NCI-H82 treated with DMSO at 0.1 percent for 48 hours (cell line): Measurements from ENCODE around the gene SERPINI1.

Source experiments
- DNase-seq: peaks from one replicate; lab custom pipeline; 2025; ENCODE audit not compliant: unreplicated experiment; lab: John Stamatoyannopoulos, UW

Gene SERPINI1

GRCh38 chr3:167733961-167734497 is 1.5 kb upstream of the SERPINI1 start:
- DNase-seq, result no peak

GRCh38 chr3:167734498-167735232 is 856 bp upstream of the SERPINI1 start, which contains the start of gene PDCD10:
Gene PDCD10, minus strand, starts transcription at chr3:167734892. Its CDS starts 14,735 bp downstream, at chr3:167720157.
- peak; percentile 99 for DNase-seq

DNA sequence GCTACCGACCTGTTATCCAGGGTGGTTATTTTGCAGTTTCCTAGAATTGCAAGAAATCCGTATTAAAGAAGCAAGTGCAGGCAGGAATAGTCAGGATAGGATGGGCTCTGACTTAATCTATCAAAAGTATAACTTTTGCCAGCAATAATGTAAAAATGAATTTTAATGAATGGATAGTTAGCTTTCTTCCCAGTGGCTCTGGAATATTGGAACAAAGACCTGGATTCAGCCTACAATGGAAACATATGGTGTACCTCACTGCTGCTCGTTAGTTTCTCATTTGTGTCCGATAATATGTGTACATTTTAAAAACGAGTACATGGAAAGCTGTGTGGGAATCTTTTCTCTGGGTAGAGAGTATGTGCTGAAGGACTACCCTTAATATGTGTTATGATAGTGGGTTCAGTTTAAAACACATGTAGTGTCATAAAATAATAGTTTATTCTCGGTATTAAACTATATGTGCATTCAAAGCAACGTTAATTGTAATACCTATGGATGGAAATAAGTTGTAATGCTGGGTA is 805 bp downstream of the SERPINI1 start:
- no peak for DNase-seq

DNA sequence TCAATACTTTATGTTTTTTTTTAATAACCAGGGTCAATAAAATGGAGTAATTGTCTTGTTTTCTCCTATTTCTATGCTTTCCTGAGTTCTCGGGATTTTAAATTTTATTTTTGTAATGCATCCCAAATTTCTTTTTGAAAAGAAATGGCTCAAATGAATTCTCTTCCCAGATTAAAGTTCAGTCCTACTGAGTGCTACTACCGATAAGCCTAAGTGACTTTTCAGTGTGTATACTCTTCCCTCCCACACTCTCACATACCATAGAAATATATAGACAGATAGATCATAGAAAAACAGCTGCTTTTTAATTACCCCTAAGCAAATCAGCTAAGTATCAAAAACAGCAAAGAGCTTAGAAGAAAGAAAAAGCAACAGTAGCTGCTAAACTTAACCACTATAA is 1.5 kb downstream of the SERPINI1 start:
- no peak for DNase-seq

DNA sequence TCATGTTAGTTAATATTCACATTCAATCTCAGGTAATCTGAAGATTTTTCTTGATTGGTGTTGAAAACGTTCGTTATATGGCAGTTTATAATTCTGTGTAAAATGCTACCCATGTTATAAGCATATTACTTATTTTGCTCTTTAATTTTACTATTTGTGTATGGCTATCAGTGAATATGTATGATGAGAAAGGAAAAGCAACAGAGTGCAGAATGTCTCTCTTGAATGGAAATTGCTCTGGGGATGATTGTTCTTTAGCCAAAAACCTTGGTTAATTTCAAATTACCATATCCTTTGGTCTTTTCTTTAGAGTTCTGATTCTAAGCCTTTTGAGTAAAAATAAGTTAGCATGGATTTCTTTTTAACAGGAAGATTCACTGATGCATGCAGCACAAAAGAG is 2.5 kb downstream of the SERPINI1 start:
- DNase-seq, result no peak

- no peak for DNase-seq
These were observed 3.8 kb downstream of the SERPINI1 start for GRCh38 chr3:167739190-167739810.

DNA sequence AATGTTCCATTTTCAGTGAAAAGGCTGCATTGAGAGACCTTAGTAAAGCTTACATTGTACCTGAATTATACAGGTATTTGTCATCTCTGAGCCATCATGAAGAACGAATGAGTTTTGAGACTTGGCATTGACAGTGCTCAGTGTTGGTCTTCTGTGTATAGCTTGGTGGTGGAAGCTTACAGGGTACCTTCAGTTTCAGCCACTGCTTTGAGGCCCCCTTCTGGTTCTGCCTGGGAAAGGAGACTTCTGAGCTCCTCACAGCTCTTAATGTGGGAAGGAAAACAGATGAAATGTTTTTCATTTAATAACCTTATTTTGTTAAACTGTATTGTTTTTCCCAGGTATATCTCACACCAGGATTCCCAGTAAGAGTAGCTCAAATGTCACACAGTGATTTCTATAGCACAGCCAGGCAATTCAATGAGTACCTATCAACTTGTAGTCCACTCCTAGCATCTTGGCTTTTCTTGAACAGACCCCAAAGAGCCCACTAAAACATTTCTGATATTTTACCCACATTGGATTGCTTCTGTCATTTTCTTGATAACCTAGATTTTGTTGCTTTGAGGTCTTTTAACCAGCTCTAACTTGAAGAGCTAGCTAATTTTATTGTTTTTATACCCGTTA is 5.6 kb downstream of the SERPINI1 start:
- peak; percentile 26 for DNase-seq

DNA sequence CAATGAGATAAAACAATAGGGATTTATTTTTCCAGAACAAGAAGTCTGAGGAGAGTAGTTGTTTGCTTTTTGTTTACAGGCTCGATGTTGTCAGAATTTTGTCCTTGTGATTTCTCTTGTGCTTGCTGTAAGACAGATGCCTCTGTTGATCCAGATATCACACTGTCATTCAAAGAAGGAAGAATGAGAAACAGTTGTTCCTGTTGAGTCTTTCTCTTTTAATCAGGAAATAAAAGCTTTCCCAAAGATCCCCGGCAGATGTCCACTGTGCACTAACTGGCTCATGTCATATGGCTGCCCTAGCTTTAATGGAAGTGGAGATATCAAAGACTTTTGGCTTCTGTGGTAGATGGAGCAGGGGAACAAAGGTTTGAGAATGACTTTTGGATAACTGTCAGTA is 6.8 kb downstream of the SERPINI1 start:
- DNase-seq, result peak; percentile 64

DNA sequence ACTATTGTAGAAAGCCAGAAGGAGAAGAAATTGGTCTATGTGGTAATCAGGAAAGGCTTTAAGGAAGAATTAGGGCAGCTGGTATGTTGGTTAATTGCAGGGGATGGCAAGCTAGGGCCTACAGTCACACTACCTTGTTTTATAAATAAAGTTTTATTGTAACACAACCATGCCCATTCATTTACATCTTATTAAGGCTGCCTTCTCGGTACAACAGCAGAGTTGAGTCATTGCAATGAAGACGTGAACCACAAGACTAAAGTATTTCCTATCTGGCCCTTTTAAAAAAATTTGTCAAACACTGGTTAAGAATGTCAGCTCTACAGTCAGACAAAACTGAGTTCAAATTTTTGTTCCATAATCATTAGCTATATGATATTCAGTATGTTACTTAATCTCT is 8.3 kb downstream of the SERPINI1 start:
- DNase-seq, result no peak

DNA sequence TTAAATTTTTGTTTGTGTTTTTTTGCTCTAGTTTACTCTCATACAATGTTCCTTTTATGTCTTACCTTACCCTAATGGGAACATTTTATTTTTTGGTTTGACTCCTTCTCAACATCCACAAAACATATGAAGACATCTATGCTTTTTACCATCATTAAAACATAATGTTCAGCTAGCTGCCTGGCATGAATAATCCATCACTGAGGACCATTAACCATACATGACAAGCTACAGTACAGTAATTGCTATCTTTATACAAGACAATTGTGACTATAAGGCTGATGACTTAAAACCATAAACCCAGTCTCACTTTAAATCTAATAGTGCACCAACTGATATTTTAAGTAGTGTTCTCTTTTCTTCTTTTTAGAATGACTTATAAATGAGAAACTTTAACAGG is 13.7 kb downstream of the SERPINI1 start:
- no peak for DNase-seq

DNA sequence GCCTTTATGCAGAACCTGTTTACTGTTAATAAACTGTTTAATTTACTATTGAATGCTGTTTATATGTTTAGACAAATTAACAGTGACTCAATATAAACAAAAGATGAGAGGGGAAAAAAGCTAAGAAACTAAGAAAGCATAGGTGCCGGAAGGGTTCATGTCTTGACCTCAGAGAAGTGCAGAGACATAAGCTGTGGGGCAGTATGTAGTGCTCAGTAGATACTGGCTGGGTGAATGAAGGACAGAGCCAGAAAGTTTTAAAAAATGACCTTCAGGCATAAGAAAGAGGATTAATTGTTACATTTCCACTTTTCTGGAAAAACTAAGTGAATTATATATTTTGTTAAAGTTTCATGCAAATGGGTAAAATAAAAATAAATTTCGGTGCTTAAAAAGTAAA is 14.2 kb downstream of the SERPINI1 start:
- DNase-seq, result no peak

DNA sequence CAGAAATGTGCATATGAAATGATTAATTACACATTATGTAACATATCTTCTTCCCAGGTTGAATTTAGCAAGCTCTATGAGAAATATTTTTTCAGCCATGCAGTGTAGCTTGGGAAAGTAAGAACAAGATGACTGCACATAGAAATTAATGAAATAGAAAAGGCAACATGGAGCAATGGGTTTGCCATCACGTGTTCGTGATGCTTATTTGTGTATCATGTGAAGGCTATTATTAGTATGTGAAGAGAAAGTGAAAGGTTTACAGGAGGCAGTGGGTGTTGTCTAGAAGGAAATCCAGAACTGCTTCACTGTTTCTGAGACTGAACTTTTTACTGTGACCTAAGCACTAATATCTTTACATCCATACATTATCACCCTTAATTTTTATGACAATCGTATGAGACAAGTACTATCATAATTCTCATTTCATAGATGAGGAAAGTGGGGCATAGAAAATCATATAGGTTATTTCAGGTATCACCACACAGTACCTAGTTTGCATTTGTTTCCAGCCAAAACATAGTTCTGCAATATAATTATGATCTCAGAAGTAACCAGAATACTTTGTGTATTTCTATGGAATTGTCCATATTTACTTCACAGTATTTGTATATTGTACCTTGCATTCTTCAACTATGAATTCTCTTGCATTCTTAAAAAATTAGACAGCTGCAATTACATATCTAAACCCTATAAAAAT is 14.9 kb downstream of the SERPINI1 start:
- no peak for DNase-seq

GRCh38 chr3:167754049-167754448 is 18.5 kb downstream of the SERPINI1 start:
- no peak for DNase-seq

- no peak for DNase-seq
These were observed 25.8 kb downstream of the SERPINI1 start for GRCh38 chr3:167761302-167761701.

- DNase-seq, result no peak
These were observed 26.8 kb downstream of the SERPINI1 start for GRCh38 chr3:167762296-167762695.

DNA sequence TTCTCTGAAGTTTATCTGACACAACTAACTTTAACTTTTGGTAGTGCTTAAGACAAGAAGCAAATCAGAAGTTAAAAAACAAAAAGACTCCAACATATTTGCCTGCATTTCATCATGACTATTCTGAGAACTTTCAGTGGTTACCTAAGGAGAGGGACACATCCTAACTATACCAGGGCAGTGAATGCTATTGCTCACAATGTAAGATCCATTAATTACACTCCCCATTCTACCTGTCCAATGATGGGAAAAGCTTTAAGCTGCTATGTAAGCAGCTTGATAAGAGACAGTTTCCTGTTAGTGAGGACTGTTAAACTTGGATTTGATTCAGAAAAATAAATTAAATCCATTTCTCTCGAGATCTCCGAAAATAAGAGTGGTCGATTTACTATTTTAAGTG is 37.5 kb downstream of the SERPINI1 start:
- DNase-seq, result no peak

GRCh38 chr3:167773584-167773983 is 38.1 kb downstream of the SERPINI1 start:
- DNase-seq, result no peak

DNA sequence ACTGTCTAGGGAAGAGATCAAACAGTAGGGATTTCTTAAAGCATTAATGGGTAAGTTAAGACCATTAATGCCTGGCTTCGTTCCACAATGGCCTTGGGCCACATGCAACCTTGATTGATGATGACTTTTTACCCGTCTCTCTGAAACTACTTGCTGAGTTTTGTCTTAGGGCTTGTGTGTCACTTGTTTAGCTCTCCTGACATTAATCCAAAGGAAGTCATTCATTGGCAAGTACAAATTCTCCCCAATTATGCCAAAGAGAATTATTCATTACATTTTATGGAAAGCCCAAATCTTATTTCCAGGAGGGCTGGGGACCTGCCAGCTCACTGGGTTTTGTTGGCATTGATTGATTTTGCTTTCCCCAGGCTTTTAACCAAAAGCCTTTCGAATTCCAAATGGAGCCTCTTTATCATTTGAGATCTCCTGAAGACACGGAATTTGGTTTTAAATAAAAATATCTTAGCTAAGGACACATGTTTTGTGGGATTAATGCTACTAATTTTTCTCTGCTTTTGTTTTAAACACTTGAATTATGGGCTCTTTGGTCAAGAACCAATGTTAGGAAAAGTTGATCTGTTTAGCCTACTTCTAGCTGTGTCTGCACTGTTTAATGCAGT is 40.7 kb downstream of the SERPINI1 start:
- DNase-seq, result peak; percentile 94

- DNase-seq, result no peak
These were observed 41.8 kb downstream of the SERPINI1 start for GRCh38 chr3:167777356-167777755.

DNA sequence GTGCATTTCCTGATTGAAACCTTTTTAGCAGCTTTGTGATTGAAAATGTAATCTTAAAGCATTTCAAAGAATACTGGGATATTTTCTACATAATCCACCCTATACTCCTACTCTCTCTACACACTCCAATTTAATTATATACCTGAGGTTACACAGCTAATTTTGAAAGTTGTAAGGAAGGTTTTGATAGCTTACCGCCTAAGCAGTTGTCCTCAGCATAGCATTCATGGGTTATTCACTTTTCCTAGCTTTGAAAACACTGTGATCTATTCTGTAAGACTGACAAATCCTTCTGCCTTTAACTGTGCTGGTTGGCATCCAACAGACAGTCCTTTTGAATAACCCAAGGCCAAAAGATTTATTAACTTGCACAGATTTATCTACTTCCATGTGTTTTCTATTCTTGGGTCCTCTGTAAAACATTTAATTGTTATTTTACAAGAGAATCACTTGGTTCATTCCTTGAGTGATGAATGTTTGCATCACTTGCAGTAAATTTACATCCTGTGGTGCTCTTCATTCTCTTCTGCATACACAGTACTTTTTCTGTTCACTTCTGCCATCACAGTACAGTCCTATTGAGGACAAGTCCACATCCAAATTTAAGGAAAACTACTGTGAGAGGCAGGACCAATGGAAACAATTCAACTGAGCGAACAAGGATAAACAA is 44.8 kb downstream of the SERPINI1 start:
- no peak for DNase-seq
